Measurements from ENCODE around the gene ZFP1.

DNA sequence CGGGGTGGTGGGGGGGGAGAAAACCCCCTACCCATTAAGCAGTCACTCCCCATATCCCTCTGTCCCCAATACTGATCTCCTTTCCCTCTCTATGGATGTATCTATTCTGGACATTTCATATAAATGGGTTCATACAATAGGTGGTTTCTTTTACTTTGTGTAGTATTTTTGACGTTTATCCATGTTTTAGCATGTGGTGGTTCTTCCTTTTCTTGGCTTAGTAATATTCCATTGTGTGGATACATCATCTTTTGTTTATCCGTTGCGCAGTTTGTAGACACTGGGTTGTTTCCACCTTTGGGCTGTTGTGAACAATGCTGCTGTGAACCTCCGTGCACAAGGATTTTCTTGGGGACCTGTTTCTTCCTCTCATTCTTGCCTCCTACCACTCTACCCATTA, 44.3 kb upstream of the ZFP1 start:
- TF ChIP-seq, protein P1, sequence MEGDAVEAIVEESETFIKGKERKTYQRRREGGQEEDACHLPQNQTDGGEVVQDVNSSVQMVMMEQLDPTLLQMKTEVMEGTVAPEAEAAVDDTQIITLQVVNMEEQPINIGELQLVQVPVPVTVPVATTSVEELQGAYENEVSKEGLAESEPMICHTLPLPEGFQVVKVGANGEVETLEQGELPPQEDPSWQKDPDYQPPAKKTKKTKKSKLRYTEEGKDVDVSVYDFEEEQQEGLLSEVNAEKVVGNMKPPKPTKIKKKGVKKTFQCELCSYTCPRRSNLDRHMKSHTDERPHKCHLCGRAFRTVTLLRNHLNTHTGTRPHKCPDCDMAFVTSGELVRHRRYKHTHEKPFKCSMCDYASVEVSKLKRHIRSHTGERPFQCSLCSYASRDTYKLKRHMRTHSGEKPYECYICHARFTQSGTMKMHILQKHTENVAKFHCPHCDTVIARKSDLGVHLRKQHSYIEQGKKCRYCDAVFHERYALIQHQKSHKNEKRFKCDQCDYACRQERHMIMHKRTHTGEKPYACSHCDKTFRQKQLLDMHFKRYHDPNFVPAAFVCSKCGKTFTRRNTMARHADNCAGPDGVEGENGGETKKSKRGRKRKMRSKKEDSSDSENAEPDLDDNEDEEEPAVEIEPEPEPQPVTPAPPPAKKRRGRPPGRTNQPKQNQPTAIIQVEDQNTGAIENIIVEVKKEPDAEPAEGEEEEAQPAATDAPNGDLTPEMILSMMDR (conservative IDR thresholded peaks at IDR 0.05; ENCODE audit: low read depth, low read length): no peak
- no peak for TF ChIP-seq EZH2 (IDR thresholded peaks at IDR 0.05; ENCODE audit: borderline replicate concordance, low read depth, low read length, poor library complexity, severe bottlenecking)

Measured in A673 (cell line).